Measurements from ENCODE around the gene NLGN4X.

GRCh38 chrX:6227453-6227835, 1.2 kb downstream of the NLGN4X start:
- TF ChIP-seq, protein P1, sequence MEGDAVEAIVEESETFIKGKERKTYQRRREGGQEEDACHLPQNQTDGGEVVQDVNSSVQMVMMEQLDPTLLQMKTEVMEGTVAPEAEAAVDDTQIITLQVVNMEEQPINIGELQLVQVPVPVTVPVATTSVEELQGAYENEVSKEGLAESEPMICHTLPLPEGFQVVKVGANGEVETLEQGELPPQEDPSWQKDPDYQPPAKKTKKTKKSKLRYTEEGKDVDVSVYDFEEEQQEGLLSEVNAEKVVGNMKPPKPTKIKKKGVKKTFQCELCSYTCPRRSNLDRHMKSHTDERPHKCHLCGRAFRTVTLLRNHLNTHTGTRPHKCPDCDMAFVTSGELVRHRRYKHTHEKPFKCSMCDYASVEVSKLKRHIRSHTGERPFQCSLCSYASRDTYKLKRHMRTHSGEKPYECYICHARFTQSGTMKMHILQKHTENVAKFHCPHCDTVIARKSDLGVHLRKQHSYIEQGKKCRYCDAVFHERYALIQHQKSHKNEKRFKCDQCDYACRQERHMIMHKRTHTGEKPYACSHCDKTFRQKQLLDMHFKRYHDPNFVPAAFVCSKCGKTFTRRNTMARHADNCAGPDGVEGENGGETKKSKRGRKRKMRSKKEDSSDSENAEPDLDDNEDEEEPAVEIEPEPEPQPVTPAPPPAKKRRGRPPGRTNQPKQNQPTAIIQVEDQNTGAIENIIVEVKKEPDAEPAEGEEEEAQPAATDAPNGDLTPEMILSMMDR (IDR thresholded peaks at IDR 0.05), result no peak
- no peak for TF ChIP-seq POLR2A (IDR thresholded peaks at IDR 0.05; ENCODE audit: low read depth)
